ENCODE data around the gene SDHC. TPM values are rescaled to one million over a fixed set of nuclear protein-coding genes. Genes with fewer than 3 reads are reported as not detected.
"Not testable (repeated sequence)": the region's sequence is repeated elsewhere in the genome, so short reads cannot be mapped to it uniquely, and the experiment has no call there.

SDHC gene
- polyA plus RNA-seq, 1 donor, result 272 TPM

DNA sequence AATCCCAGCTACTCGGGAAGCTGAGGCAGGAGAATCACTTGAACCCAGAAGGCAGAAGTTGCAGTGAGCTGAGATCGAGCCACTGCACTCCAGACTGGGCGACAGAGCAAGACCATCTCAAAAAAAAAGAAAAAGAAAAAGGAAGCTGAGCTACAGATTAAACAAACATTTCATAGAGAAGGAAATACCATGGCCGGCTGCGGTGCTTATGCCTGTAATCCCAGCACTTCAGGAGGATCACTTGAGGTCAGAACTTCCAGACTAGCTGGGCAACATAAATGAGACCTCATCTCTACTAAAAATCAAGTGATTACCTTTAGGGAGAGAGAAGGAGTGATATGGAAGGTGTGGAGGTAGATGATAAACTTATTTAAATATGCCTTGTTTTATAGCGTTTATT, 67.5 kb downstream of the SDHC start:
- DNase-seq, result no peak

DNA sequence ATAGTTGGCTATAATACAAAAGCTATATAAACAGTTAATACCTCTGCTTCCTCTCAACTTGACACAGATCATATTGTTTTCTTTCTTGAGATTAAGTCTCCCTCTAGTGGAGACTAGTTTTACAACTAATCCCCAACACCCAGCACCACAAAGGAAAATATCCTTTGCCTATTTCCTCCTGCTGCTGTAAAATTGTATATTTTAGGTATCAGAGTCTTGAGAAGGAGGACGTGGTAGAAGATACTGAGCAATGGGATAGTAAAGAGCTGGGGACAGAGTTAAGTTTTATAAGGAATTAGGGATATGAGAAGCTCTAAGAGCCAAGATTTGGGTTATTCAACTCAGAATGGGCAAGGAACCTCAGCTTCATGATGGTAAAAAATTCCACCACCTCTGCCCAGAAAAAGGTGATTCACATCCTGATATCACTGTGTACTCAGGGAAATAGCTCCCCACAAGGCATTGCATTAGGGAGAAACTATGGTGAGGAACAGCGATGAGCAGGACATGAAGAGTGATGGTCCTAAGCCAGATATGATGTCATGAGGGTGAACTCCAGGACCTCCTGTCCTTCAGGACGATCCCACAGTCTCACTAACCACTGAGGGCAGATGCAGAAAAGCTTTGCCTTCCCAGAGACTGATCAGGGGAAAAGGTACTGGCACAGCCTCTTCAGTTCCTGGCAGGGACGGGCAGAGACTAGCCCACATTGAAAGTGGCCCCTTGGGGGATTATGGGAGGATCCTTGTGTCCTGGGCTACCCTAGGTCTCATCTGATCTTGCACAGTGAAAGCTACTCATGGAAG, 68.2 kb downstream of the SDHC start:
- DNase-seq, result peak; percentile 57

DNA sequence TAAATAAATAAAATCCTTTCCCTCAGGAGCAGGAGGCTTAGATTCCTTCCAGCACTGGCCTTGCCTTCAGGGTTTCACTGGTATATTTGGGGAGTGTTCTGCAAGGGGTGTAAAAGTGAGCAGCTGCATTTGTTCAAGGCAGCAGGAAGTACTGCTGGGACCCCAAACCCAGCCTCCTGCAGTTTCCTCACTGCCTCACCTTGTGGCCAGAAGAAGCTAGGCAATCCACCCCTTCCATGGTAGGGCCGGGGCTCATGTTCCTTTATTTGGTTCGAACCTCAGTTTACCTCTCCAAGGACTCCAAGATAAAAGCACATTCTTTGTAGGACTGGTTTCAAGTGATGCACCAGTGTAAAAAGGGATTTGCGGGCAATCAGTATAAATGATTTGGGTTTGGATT, 74.5 kb downstream of the SDHC start:
- DNase-seq, result no peak

DNA sequence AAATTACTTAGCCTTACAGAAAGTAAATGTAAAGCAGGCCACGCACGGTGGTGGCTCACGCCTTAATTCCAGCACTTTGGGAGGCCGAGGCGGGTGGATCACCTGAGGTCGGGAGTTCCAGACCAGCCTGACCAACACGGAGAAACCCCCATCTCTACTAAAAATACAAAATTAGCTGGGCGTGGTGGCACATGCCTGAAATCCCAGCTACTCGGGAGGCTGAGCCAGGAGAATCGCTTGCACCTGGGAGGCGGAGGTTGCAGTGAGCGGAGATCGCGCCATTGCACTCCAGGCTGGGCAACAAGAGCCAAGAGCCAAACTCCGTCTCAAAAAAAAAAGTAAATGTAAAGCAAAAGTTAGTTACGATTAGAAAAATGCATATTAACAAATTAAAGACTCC, 75.0 kb downstream of the SDHC start:
- DNase-seq, result not testable (repeated sequence)

DNA sequence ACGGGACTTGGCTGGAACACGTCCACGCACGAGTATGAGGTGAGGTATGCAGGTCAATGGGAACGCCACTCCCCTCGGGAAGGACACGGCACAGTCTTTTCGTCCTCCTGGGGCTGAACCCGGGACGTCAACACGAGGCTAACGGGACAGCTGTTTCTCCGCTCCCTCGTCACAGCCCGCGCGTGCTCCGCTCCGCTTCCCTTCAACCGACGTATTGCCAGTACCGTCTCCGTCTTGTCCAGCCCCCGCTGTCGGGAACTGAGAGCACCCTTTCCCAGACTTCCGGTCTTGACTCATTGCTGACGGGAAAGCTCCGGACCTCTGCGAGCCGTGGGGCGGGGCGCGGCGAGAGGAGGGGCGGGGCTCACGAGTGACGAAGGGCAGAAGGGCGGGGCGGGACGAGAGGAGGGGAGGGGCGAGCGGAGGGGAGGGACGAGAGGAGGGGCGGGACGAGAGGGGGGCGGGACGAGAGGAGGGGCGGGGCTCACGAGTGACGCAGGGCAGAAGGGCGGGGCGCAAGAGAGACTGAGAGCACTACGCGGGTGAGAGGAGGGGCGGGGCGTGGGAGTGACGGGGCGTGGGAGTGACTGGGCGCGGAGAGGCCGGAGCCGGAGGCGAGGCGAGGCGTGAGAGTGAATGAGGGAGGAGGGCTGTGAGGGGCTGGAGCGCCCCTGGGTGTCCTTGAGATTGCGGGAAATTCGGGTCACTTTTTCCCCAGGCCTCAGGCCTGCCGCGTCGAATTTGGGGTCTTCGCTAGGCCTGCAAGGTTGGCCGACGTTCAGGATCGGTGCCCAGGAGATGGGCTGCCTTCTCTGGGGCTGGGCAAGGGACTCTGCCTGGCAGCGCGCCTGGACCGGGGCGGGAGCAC, 75.7 kb downstream of the SDHC start:
- peak; percentile 93 for DNase-seq

DNA sequence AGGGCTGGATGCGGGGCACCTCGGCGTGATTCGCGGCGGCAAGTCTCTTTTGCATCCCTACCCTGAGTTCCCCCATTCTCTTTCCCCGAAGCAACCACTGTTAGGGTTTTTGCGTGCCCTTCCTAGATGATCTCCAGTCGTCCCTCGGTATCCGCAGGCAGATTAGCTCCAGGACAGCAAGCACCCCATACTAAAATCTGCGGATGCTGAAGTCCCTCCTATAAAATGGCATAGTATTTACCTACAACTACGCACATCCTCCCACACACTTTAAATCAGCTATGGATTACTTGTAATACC, 76.3 kb downstream of the SDHC start:
- no peak for DNase-seq

DNA sequence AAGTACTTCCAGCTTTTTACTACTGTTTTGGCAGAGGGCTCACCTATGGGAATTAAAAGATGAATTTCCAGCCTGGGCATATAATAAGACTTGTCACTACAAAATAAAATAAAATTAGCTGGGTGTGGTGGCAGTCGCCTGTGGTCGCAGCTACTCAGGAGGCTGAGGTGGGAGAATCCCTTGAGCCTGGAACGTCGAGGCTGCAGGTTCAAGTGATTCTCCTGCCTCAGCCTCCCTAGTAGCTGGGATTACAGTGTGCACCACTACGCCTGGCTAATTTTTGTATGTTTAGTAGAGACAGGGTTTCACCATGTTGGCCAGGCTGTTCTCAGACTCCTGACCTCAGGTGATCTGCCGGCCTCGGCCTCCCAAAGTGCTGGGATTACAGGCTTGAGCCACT, 77.0 kb downstream of the SDHC start:
- DNase-seq, result not testable (repeated sequence)

DNA sequence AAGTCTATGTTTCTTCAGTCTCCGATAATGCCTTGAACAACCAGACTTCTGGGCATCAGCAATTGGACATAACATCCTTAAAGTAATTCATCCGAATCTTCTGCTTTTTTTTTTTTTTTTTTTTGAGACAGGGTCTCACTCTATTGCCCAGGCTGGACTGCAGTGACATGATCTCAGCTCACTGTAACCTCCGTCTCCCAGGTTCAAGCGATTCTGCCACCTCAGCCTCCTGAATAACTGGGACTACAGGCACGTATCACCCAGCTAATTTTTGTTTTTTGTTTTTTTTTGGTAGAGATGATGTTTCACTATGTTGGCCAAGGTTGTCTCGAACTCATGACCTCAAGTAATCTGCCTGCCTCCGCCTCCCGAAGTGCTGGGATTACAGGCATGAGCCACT, 77.4 kb downstream of the SDHC start:
- DNase-seq, result no peak

DNA sequence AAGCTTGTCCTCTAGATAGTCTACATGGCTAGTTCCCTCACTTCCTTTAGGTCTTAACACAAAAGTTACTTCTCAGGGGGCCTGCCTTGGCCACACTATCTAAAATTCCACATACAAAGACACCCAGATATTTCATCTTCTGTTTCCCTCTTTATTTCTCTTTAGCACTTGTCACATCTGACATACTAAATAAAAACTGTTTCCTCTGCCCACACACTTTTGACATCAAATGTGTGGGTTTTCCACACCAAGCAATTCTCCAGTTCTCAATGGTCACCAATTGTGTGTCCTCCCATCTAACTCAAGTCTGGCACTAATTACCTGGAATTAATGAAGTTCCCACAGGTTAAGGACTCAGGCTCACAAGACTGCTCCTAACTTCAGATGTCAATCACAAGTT, 79.0 kb downstream of the SDHC start:
- no peak for DNase-seq

DNA sequence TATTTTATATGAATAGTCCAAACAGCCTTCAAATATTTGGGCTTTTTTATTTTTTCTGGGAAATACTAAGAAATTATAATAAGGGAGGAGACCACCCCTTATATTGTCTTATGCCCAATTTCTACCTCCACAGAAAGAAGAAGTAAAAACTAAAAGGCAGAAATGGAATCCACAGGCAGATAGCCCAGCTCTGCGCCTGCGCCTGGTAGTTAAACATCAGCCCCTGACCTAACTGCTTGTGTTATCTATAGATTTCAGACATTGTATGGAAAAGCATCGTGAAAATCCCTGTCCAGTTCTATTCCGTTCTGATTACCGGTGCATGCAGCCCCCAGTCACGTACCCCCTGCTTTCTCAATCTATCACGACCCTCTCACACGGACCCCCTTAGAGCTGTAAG, 82.9 kb downstream of the SDHC start:
- DNase-seq, result not testable (repeated sequence)

DNA sequence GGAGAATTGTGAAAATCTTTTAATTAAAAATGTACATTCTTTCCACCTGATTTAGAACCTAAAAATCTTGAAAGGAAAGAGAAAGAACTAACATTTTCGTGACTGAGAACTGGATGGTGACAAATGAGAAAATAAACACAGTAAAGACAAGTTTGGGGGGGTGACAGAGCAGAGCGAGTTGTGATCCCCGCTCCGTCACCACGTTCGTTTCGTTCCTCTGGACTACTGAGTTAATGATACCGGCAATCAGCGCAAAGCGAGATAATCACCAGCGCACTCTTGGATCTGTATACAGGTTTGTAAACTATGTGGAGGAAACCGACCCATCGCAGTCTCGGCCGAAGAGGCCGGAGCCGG, 84.7 kb downstream of the SDHC start:
- no peak for DNase-seq

DNA sequence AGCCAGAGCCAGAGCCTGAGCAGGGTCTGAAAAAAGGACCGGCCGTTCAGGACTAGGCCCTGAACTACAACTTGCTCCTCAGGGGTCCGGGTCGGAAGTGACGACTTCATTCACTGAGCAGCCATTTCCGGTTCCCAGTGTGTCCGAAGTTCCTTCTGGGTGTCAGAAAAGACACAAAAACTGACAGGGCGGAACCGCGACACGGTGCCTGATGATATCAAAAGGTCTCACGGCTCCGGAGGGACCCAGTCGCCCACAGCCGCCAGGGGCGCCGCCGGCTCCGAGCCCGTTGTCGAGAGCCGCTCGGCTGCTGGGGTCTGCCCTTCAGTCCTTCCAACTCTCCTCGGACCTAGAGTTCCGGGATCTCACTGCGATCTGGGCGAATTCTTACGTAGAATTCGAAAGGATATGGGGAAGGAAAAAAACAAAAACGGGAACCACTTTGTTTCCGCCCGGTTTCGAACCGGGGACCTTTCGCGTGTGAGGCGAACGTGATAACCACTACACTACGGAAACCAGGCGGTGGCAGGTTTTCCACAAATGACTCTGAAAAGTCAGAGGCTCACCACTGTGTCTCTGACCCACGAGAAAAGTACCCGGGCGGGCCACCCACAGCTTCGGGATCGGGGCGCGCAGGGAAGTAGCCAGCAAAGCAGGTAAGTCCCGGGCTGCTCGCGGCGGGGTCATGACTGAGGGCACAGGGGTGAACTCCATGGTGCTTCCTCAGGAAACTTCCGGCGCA, 85.2 kb downstream of the SDHC start:
- peak; percentile 87 for DNase-seq

DNA sequence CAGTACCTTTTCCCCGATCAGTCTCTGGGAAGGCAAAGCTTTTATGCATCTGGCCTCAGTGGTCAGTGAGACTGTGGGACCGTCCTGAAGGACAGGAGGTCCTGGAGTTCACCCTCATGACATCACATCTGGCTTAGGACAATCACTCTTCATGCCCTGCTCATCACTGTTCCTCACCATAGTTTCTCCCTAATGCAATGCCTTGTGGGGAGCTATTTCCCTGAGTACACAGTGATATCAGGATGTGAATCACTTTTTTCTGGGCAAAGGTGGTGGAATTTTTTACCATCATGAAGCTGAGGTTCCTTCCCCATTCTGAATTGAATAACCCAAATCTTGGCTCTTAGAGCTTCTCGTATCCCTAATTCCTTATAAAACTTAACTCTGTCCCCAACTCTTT, 88.3 kb downstream of the SDHC start:
- DNase-seq, result no peak

DNA sequence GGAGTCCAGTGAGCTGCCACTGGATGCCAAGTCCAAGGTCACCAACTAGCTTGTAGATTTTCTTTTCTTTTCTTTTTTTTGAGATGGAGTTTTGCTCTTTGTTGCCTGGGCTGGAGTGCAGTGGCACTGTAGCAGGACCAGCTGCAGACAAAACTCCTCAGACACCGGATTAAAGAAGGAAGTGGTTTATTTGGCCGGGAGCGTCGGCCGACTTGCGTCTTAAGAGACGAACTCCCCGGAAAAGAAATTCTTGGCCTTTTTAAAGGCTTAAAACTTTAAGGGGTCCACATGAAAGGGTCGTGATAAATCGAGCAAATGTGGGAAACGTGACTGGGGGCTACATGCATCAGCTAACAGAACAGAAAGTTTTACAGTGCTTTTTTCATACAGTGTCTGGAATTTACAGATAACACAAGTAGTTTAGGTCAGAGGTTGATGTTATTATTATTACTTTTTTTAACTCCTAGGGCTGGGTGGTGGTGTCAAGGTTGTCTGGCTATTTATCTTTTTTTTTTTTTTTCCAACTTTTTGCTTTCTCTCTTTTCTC, 89.9 kb downstream of the SDHC start:
- no peak for DNase-seq

DNA sequence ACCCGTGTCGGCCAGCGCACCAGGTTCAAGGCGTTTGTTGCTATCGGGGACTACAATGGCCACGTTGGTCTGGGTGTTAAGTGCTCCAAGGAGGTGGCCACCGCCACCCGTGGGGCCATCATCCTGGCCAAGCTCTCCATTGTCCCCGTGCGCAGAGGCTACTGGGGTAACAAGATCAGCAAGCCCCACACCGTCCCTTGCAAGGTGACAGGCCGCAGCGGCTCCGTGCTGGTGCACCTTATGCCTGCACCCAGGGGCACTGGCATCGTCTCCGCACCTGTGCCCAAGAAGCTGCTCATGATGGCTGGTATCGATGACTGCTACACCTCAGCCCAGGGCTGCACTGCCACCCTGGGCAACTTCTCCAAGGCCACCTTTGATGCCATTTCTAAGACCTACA, 92.4 kb downstream of the SDHC start:
- DNase-seq, result not testable (repeated sequence)

DNA sequence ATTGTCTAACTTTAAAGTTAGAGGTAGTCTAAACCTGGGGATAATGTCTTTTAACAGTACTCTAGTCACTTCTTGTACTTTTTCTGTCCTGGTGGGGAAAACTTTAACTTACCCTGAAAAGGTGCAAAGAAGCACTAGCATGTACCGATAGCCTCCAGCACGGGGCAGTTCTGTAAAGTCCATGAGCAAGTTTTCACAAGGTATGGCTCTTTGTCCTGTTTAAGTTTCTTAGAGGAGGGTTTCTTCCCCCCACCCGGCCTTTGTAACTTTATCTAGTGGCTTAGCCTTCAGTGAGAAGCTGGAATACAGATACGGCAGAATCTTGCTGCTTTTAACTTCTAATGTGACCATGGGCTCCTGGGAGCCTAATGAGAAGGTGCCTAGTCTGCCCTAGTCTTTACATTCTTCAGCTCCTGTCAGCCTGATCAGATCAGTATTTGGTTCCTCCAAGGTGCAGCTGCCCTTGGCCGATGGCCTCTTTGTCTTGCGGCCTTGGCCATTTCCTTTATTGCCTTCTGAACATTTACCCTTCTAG, 93.3 kb downstream of the SDHC start:
- DNase-seq, result no peak

DNA sequence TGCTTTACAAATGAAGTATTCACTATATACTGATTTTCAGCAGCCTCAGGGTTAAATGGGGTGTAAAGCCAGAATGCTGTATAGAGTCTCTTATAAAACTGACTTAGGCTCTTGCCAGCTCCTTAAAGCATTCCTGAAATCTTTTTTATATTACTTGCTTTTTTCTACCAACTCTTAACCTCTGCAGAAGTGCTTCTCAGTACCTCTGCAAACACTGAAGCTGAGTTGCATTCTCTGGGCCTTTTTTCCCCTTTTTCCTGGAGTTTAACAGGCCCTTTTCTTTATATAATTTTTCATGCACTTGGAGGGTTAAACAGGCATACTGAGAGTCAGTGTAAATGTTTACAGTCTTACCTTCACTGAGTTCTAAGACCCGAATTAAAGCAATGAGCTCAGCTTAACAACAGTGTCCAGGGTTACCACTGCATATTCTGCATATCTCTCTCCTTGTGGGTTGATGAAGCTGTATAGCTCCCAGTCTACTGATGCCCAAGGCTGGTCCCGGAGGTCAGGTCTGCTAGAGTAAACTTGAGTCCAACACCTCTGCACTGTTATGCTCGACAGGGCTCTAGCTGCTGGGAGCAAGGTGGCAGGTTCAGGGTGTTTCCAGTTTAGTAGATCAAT, 94.4 kb downstream of the SDHC start:
- DNase-seq, result no peak

DNA sequence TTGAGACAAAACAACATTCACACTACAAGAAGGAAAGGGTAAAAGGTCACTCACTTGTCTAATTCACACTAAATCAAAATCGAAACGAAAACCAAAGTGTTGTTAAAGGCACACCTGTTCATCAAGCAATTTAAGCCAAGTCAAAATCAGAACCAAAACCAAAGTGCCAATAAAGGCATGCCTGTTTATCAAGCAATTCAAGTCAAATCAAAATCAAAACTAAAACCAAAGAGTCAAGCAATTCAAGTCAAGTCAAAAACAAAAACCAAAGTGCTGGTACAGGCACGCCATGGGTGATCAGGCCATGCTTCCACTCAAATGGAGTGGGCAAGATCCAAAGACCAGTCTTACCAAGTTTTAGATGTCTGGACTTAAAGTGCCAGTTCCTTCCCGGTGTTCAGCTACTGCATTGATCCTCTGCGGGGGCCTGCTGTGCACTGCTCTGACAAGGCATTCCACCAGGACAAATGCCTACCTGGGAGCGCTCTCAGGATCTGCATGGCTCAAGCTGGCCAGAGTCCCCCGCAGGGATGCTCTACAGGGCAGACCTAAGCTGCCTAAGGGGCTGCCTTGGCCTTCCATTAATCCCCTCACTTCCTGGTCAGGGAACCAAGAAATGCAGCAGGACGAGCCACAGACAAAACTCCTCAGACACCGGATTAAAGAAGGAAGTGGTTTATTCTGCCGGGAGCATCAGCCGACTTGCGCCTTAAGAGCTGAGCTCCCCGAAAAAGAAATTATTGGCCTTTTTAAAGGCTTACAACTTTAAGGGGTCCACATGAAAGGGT, 95.9 kb downstream of the SDHC start:
- not testable (repeated sequence) for DNase-seq

DNA sequence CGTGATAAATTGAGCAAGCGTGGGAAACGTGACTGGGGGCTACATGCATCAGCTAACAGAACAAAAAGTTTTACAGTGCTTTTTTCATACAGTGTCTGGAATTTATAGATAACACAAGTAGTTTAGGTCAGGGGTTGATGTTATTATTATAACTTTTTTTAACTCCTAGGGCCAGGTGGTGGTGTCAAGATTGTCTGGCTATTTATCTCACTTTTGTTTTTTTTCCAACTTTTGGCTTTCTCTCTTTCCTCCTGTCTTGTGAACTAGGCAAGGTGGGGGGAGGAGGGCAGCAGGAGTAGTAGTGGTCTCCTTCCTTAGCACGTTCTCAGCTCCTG, 96.4 kb downstream of the SDHC start:
- DNase-seq, result not testable (repeated sequence)
